Measurements from ENCODE around the gene WNT9B. TPM values are rescaled to one million over a fixed set of nuclear protein-coding genes. Genes with fewer than 3 reads are reported as not detected.

WNT9B gene
- total and polyA plus RNA-seq, 2 of the 13 experiments (the other 11 are each of a cell fraction or from before 2014, with no cell fraction given), result not detected

- TF ChIP-seq HBP1 (CRISPR knock-in tag; IDR thresholded peaks at IDR 0.05; ENCODE audit: low read depth), result 0 out of 2 replicates have a peak, but pooled peaks have one; percentile 25
- no peak; the same call in 1 of the 2 replicates for TF ChIP-seq PHF21A (CRISPR knock-in tag; IDR thresholded peaks at IDR 0.05)
- TF ChIP-seq TRIM24 (CRISPR knock-in tag; IDR thresholded peaks at IDR 0.05), result no peak
- no peak for TF ChIP-seq NR0B2 (CRISPR knock-in tag; IDR thresholded peaks at IDR 0.05)
- TF ChIP-seq HOXD1 (CRISPR knock-in tag; IDR thresholded peaks at IDR 0.05), result no peak
- TF ChIP-seq, protein P1, sequence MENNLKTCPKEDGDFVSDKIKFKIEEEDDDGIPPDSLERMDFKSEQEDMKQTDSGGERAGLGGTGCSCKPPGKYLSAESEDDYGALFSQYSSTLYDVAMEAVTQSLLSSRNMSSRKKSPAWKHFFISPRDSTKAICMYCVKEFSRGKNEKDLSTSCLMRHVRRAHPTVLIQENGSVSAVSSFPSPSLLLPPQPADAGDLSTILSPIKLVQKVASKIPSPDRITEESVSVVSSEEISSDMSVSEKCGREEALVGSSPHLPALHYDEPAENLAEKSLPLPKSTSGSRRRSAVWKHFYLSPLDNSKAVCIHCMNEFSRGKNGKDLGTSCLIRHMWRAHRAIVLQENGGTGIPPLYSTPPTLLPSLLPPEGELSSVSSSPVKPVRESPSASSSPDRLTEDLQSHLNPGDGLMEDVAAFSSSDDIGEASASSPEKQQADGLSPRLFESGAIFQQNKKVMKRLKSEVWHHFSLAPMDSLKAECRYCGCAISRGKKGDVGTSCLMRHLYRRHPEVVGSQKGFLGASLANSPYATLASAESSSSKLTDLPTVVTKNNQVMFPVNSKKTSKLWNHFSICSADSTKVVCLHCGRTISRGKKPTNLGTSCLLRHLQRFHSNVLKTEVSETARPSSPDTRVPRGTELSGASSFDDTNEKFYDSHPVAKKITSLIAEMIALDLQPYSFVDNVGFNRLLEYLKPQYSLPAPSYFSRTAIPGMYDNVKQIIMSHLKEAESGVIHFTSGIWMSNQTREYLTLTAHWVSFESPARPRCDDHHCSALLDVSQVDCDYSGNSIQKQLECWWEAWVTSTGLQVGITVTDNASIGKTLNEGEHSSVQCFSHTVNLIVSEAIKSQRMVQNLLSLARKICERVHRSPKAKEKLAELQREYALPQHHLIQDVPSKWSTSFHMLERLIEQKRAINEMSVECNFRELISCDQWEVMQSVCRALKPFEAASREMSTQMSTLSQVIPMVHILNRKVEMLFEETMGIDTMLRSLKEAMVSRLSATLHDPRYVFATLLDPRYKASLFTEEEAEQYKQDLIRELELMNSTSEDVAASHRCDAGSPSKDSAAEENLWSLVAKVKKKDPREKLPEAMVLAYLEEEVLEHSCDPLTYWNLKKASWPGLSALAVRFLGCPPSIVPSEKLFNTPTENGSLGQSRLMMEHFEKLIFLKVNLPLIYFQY (CRISPR knock-in tag; IDR thresholded peaks at IDR 0.05; ENCODE audit: borderline replicate concordance), result no peak
- TF ChIP-seq ZNF180 (CRISPR knock-in tag; IDR thresholded peaks at IDR 0.05; ENCODE audit: borderline replicate concordance, low read depth), result no peak
- TF ChIP-seq ZNF296 (CRISPR knock-in tag; conservative IDR thresholded peaks at IDR 0.05), result no peak
- TF ChIP-seq SP2 (CRISPR knock-in tag; IDR thresholded peaks at IDR 0.05), result no peak
- TF ChIP-seq MBD4 (IDR thresholded peaks at IDR 0.05; ENCODE audit: borderline replicate concordance, low read length), result no peak
- TF ChIP-seq RBFOX2 (IDR thresholded peaks at IDR 0.05; ENCODE audit: low read depth, low read length), result no peak
- TF ChIP-seq ETV6 (CRISPR knock-in tag; conservative IDR thresholded peaks at IDR 0.05), result no peak
- TF ChIP-seq MLXIP (CRISPR knock-in tag; IDR thresholded peaks at IDR 0.05; ENCODE audit: borderline replicate concordance), result no peak
- TF ChIP-seq KDM1A (CRISPR knock-in tag; IDR thresholded peaks at IDR 0.05), result no peak
- TF ChIP-seq RAD51 (IDR thresholded peaks at IDR 0.05; ENCODE audit: borderline replicate concordance), result no peak
- TF ChIP-seq MAFF (IDR thresholded peaks at IDR 0.05; ENCODE audit: low read depth, low read length), result no peak
- TF ChIP-seq, protein P2, sequence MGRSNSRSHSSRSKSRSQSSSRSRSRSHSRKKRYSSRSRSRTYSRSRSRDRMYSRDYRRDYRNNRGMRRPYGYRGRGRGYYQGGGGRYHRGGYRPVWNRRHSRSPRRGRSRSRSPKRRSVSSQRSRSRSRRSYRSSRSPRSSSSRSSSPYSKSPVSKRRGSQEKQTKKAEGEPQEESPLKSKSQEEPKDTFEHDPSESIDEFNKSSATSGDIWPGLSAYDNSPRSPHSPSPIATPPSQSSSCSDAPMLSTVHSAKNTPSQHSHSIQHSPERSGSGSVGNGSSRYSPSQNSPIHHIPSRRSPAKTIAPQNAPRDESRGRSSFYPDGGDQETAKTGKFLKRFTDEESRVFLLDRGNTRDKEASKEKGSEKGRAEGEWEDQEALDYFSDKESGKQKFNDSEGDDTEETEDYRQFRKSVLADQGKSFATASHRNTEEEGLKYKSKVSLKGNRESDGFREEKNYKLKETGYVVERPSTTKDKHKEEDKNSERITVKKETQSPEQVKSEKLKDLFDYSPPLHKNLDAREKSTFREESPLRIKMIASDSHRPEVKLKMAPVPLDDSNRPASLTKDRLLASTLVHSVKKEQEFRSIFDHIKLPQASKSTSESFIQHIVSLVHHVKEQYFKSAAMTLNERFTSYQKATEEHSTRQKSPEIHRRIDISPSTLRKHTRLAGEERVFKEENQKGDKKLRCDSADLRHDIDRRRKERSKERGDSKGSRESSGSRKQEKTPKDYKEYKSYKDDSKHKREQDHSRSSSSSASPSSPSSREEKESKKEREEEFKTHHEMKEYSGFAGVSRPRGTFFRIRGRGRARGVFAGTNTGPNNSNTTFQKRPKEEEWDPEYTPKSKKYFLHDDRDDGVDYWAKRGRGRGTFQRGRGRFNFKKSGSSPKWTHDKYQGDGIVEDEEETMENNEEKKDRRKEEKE (IDR thresholded peaks at IDR 0.05), result no peak
- TF ChIP-seq ZNF337 (CRISPR knock-in tag; IDR thresholded peaks at IDR 0.05; ENCODE audit: borderline replicate concordance, low read depth), result no peak
- no peak for TF ChIP-seq KDM3A (CRISPR knock-in tag; IDR thresholded peaks at IDR 0.05; ENCODE audit: low read depth)
Observed at GRCh38 chr17:46894476-46895151, 43.2 kb downstream of the WNT9B start (continued).
